Osteoblast (primary cell): ENCODE data around the gene THPO. TPM values are rescaled to one million over a fixed set of nuclear protein-coding genes. Genes with fewer than 3 reads are reported as not detected.

Source experiments
- DNase-seq: peaks from one replicate; pipeline ENCODE4 v3.0.0; 2011; ENCODE audit warnings: low spot score, mixed read lengths; ENCODE audit not compliant: insufficient read length; ENCODE audit errors: missing footprints
- H2AFZ ChIP-seq: 2 replicates; pipeline ENCODE4 v1.6.0; 2011; ENCODE audit warnings: mild to moderate bottlenecking, low read length
- H3K27ac ChIP-seq: 2 replicates; pipeline ENCODE4 v1.5.1; 2011; ENCODE audit warnings: mild to moderate bottlenecking, low read depth, low read length, moderate library complexity
- H3K27me3 ChIP-seq: 2 replicates; pipeline ENCODE4 v1.6.0; 2012; ENCODE audit warnings: mild to moderate bottlenecking, control low read depth, inconsistent platforms, low read length, moderate library complexity; ENCODE audit not compliant: insufficient read depth
- H3K36me3 ChIP-seq: 2 replicates; pipeline ENCODE4 v1.5.1; 2011; ENCODE audit warnings: mild to moderate bottlenecking, low read length, control low read depth, moderate library complexity; ENCODE audit not compliant: insufficient read depth
- H3K4me1 ChIP-seq: 2 replicates; pipeline ENCODE4 v1.5.1; 2011; ENCODE audit warnings: mild to moderate bottlenecking, low read length, control low read depth, moderate library complexity; ENCODE audit not compliant: insufficient read depth
- H3K4me2 ChIP-seq: 2 replicates; pipeline ENCODE4 v1.6.0; 2011; ENCODE audit warnings: mild to moderate bottlenecking, low read length; ENCODE audit not compliant: insufficient read depth
- H3K4me3 ChIP-seq: fragments of 200-600 bp; sonication (generic); 3 replicates; pipeline ENCODE4 v1.5.1; 2012; ENCODE audit warnings: mild to moderate bottlenecking, low read length, inconsistent platforms; ENCODE audit not compliant: insufficient read depth
- H3K79me2 ChIP-seq: 2 replicates; pipeline ENCODE4 v1.6.0; 2012; ENCODE audit warnings: mild to moderate bottlenecking, low read length, control low read depth, inconsistent platforms; ENCODE audit not compliant: insufficient read depth
- H3K9me3 ChIP-seq: 2 replicates; pipeline ENCODE4 v1.5.1; 2011; ENCODE audit warnings: low read depth, low read length, control low read depth
- H4K20me1 ChIP-seq: 2 replicates; pipeline ENCODE4 v1.6.0; 2012; ENCODE audit warnings: mild to moderate bottlenecking, low read length, control low read depth; ENCODE audit not compliant: insufficient read depth
- total RNA-seq: library from RNA; depleted of rRNA; stranded (reverse); fragments of >200 nt; gene quantifications from 2 replicates; pipeline ENCODE4 v1.2.3, GENCODE V29; 2012
- TF ChIP-seq, protein P1 (sequence below): IDR thresholded peaks from 2 replicates; pipeline ENCODE4 v1.5.1; 2011; ENCODE audit warnings: mild to moderate bottlenecking, low read depth, low read length, moderate library complexity; ENCODE audit errors: extremely low read depth

Gene THPO
- total RNA-seq, 1 donor = not detected

- DNase-seq = no peak
- Histone ChIP-seq H3K36me3 (no peaks in the 10 kb centered on the region), H4K20me1 (no peaks in the 10 kb centered on the region), H3K27me3 (peaks cover 21% of the 10 kb centered on the region), H3K4me3 (no peak overlapping the region), H3K9me3 (no peaks in the 10 kb centered on the region), H2AFZ (no peak overlapping the region), H3K27ac (no peak overlapping the region), H3K79me2 (no peaks in the 10 kb centered on the region), H3K4me2 (no peak overlapping the region), H3K4me1 (no peaks in the 10 kb centered on the region)
- TF ChIP-seq, protein P1, sequence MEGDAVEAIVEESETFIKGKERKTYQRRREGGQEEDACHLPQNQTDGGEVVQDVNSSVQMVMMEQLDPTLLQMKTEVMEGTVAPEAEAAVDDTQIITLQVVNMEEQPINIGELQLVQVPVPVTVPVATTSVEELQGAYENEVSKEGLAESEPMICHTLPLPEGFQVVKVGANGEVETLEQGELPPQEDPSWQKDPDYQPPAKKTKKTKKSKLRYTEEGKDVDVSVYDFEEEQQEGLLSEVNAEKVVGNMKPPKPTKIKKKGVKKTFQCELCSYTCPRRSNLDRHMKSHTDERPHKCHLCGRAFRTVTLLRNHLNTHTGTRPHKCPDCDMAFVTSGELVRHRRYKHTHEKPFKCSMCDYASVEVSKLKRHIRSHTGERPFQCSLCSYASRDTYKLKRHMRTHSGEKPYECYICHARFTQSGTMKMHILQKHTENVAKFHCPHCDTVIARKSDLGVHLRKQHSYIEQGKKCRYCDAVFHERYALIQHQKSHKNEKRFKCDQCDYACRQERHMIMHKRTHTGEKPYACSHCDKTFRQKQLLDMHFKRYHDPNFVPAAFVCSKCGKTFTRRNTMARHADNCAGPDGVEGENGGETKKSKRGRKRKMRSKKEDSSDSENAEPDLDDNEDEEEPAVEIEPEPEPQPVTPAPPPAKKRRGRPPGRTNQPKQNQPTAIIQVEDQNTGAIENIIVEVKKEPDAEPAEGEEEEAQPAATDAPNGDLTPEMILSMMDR = no peak
Measured at GRCh38 chr3:184391266-184391665, 13.3 kb upstream of the THPO start.

DNA sequence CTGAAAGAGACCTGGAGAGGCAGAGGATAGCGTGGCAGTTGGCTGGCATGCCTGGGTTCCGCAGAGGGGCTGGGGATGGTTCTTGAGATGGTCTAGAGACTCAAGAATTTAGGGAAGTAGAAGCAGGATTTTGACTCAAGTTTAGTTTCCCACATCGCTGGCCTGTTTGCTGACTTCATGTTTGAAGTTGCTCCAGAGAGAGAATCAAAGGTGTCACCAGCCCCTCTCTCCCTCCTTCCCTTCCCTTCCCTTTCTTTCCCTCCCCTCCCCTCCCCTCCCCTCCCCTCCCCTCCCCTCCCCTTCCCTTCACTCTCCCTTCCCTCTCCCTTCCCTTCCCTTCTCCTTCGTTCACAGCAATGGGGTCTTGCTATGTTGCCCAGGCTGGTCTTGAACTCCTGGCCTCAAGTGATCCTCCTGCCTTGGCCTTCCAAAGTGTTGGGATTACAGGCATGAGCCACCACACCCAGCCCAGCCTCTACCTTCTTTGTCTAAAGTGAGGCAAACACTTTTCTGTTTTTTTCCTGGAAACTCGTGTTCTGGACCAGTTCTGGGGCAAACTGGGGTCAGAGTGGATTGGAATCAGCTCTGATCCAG, 12.0 kb upstream of the THPO start:
- Histone ChIP-seq H3K4me1 (no peaks in the 10 kb centered on the region), H3K9me3 (no peaks in the 10 kb centered on the region), H4K20me1 (no peaks in the 10 kb centered on the region), H3K36me3 (no peaks in the 10 kb centered on the region), H3K4me3 (no peak overlapping the region), H3K27ac (no peak overlapping the region), H3K27me3 (peaks cover 17% of the 10 kb centered on the region), H3K79me2 (no peaks in the 10 kb centered on the region), H2AFZ (no peak overlapping the region), H3K4me2 (no peak overlapping the region)
- DNase-seq = no peak
- TF ChIP-seq, protein P1 = no peak

- Histone ChIP-seq H3K9me3 (no peaks in the 10 kb centered on the region), H3K36me3 (no peaks in the 10 kb centered on the region), H3K4me1 (no peaks in the 10 kb centered on the region), H3K4me3 (no peak overlapping the region), H3K27ac (no peak overlapping the region), H3K4me2 (no peak overlapping the region), H4K20me1 (no peaks in the 10 kb centered on the region), H3K27me3 (peaks cover 15% of the 10 kb centered on the region), H3K79me2 (no peaks in the 10 kb centered on the region), H2AFZ (no peak overlapping the region)
- DNase-seq = no peak
- TF ChIP-seq, protein P1 = no peak
Measured at GRCh38 chr3:184389384-184389783, 11.4 kb upstream of the THPO start.

- Histone ChIP-seq H3K79me2 (no peaks in the 10 kb centered on the region), H3K4me2 (no peak overlapping the region), H3K27ac (no peak overlapping the region), H3K4me1 (no peaks in the 10 kb centered on the region), H3K9me3 (no peaks in the 10 kb centered on the region), H3K4me3 (no peak overlapping the region), H4K20me1 (no peaks in the 10 kb centered on the region), H3K27me3 (peaks cover 13% of the 10 kb centered on the region), H2AFZ (no peak overlapping the region), H3K36me3 (no peaks in the 10 kb centered on the region)
- TF ChIP-seq, protein P1 = no peak
- no peak for DNase-seq
Measured at GRCh38 chr3:184388936-184389230, 10.9 kb upstream of the THPO start.
